Measurements from ENCODE around the gene CELA3B.
"Not testable (repeated sequence)": the region's sequence is repeated elsewhere in the genome, so short reads cannot be mapped to it uniquely, and the experiment has no call there.

The CELA3B gene

GRCh38 chr1:21976703-21977239, at the start of gene CELA3B:
Gene CELA3B (plus strand): TSS chr1:21977022. CDS start chr1:21977040, 18 bp downstream.
- not testable (repeated sequence) for DNase-seq

DNA sequence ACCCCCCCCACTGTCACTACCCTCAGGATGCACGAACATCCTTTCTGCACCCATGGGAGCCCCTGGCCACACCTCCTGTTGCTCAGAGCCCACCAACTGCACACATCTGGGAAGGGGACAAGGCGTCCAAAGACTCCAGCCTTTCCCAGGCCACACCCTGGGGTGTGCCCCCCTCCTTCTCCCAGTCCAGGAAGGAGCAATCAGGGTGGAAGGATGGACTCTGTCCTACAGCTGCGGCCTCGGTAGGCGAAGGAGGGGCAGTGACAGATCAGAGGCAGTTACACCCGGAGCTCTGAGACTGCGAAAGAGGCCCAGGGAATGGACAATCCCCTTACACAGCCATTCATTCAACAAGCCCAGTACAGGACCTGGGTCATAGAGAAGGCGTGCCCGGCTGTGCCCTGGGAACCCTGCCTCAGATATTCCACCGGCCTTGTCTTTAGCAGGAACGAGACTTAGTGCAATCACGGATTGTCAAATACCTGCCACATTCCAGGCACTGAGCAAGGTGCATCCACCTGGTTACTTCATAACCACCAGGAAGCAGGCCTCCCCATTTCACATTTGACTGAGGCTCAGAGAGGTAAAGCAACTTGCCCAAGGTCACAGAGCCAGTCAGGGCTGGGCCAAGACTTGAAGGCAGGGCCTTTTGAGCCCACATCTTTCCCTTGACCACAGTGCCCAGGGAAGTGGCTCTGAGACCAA, 49.1 kb upstream of the CELA3B start:
- no peak for DNase-seq

DNA sequence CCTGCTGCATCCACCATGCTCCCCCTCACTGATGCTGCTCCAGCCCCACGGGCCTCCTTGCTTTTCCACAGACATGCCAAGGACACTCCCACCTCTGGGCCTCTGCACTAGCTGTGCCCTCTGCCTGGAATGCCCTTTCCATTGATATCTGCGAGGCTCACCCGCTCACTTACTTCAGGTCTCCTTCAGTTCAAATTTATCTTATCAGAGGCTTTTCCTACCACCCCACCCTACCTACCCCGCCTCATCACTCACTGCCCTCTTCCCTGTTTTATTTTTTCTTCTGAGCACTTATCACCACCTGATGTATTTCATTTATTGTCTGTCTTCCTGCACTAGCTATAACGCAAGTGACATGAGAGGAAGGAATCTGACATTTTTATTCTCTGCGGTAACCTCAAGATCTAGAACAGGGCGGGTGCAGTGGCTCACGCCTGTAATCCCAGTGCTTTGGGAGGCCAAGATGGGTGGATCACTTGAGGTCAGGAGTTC, 46.7 kb upstream of the CELA3B start:
- no peak for DNase-seq

GRCh38 chr1:21930629-21931170, 46.1 kb upstream of the CELA3B start:
- no peak for DNase-seq

- DNase-seq = no peak
Measured at GRCh38 chr1:21931171-21932093, 45.4 kb upstream of the CELA3B start.

GRCh38 chr1:21932127-21932526, 44.7 kb upstream of the CELA3B start:
- DNase-seq = no peak

DNA sequence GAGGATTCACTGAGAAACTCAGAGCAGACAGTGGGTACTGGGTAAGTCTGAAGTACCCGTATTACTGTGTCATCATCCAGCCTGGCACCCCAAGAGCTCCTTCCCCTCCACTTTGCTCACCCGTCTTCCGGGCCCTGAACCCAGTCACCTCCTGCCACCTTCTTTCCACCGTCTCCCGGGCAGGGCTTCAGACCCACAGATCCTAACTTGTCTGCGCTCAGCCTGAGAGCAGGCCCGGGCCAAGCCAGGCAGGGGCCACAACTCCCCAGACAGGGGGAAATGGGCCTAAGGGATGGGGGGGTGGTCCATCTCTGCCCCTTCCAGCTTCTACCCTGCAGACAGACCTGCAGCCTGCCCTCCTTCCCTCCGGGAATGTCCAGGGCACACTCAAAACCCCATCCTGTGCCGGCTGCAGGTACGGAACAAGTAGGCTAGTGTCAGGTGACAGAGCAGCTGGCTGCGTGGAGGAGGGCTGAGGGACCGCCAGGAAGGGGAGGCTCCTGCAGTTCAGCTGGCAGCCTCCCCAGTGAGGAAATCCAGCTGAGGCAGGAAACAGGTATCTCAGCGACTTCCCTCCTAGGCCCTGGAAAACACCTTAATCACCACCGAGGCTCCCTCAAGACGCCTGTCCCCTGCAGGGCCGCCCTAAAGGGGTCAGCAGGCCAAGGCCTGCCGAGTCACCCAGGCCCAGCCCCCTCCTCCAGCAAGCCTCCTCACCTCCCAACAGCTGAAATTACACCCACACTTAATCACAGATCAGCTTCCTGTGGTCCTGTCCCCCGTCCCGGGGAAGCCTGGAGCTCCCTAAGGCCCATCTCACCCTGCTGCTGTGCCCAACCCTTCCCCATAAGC, 43.2 kb upstream of the CELA3B start:
- DNase-seq = peak; percentile 45 to 50

- DNase-seq = no peak
Measured at GRCh38 chr1:21935393-21935804, 41.4 kb upstream of the CELA3B start.

- DNase-seq = no peak
Measured at GRCh38 chr1:21935891-21936365, 40.9 kb upstream of the CELA3B start.

- no peak for DNase-seq
Measured at GRCh38 chr1:21936366-21937031, 40.3 kb upstream of the CELA3B start.

DNA sequence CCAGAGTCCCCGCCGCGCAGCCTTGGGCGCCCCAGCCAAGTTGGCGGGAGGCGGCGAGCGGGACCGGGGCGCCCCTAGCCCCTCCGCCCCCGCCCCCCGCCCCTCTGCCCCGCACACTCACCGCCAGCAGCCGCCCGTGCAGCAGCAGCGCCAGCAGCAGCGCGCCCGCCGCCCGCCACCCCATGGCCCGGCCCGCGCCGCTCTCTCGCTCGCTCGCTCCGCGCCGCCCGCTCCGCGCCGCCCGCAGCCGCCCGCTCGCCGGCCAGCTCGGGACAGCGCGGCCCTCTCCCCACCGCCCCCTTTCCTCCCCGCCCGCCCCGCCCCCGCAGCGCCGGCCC, 39.8 kb upstream of the CELA3B start, which contains the start of gene HSPG2:
TSS of gene HSPG2 (minus strand) at position 277 of the 338 bp plus-strand sequence. CDS start at position 184, 93 bp downstream.
- DNase-seq = no peak

DNA sequence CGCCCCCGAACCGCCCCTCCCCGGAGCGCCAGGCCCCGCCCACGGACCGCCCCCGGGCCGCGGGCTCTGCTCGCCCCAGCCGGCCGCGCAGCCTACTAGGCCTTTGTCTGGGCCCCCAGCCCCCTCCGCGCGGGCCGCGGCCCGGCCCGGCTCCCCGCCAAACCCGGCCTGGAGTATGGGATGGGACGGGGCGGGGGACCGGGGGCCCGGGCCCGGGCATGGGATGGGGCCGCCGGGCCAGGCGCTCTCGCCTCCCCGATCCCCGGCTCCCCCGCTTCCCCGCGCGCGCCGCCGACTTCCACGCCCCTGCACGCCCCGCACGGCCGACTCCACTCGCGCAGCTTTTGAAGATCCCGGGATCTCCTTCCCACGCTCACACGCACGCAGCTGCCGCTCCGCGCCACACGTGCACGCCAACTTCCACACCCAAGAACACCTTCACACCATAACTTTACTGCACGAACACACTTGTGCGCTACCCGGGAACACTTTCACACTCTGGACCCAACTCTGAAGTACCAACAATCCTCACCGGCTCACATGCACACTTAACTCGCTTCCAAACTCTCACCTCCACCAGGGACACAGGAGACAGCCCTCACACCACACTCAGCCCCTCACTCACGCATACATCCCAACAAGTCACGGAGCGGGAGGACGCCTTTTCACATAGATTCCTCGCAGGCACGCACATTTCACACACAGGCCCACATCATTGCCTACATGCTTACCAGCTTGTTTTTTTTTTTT, 39.3 kb upstream of the CELA3B start:
- peak; percentile 65 to 73 for DNase-seq

DNA sequence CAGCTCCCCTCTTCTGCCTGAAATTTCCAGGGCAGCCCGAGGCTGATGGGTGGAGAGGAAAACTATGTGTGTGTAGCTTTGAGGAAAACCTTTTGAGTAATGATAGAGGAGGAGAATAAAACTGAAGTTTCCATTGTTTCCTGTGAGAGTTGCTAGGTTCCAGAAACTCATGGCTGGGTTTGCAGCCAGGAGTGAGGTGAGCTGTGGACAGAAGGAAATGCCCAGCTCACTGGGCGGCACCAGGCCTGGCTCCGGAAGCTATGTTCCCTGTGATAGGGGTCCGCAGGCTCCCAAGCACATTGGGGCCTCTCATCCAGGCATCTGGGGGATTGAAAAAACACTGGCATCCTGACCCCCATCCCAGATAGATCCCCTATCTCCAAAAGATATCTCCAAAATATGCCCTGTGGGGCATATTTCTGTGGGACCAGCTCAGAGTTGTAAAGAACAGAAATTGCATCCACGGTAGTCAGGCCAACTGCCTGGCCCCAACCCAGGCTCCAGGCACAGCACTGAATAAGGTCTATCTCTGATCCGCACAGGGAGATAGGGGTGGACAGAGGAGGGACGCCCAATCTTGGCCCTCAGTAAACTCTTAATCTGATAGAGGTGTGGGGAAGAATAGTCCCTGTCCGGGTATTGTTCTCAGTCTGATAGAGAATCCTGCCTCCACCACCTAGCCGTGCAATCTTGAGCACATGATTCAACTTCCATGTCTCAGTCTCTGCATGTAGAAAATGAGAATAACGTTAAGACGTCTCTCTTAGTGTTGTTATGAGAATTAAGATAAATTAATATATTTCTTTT, 37.9 kb upstream of the CELA3B start:
- no peak for DNase-seq

DNA sequence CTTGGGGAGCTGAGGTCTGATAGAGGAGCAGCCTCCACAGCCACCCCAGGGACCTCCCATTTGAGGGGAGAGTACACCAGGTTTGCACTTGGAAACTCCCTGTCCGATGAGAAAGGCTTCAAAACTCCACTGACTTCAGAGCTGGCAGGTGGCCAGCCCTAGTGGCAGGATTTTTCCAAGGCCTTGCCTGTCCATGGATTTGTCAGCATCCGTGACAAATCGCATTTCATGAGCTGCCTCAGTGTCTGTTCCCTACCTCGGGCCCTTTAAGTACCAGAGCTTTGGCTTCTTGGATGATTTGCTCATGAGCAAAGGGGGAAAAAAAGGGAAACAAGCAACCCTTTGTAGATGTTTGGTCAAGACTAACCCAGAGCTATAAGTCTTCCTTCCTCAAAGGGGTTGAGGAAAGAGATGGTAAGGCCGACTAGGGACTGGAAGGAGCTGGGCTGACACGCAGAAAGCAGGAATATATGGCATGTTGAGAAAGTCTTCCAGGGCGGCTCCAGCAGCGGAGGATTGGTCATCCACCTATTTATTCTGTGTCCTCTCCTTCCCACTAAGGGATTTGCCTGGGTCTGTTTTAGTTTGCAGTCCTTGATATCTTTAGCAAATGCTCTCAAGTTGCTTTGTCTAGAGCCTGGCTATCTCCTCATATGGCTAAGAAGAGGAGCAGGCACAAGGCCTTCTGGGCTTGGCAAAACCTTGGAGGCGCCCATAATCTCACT, 37.0 kb upstream of the CELA3B start:
- peak; percentile 82 to 91 for DNase-seq

DNA sequence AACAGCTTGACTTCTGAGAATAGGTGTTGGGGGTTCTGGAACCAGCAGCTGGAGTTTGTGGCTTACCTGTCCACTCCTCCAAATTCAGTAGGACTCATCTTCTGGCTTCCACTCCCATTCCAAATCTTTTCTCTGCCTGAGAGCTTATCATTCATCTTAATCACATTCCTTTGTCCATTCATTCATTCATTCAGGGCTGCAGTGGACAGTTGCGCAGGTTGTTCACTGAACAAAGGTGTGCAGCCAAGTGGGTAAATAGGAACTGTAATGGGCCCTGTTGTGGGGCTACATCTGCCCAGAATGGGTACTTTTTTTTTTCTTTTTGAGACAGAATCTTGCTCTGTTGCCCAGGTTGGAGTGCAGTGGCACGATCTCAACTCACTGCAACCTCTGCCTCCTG, 36.3 kb upstream of the CELA3B start:
- no peak for DNase-seq

- DNase-seq = no peak
Measured at GRCh38 chr1:21941370-21941769, 35.5 kb upstream of the CELA3B start.

- no peak for DNase-seq
Measured at GRCh38 chr1:21942464-21942863, 34.4 kb upstream of the CELA3B start.

DNA sequence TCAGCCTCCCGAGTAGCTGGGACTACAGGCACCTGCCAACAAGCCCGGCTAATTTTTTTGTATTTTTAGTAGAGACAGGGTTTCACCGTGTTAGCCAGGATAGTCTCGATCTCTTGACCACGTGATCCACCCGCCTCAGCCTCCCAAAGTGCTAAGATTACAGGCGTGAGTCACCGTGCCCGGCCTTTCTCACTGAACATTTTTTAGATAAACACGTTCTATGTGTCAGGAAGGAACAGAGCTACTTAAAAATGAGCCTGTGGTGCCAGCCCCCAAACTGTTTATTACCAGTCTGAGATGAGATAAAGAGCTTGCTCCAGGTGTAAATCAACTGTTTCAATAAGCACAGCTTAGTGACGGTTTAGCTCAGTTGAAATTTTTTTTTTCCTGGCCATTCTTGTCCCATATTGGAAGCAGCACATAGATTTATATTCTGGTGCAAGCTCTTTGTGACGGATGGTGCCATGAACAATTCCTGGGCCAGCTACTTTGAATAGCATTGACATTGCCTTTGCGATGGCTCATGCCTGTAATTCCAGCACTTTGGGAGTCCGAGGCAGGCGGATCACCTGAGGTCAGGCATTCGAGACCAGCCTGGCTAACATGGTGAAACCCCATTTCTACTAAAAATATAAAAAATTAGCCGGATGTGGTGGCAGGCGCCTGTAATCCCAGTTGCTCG, 33.7 kb upstream of the CELA3B start:
- DNase-seq = not testable (repeated sequence)

GRCh38 chr1:21944733-21945073, 32.1 kb upstream of the CELA3B start:
- no peak for DNase-seq
